Ammon's horn (tissue), 1 donor: ENCODE results near the gene SLC23A1.
"Not testable (repeated sequence)": the region's sequence is repeated elsewhere in the genome, so short reads cannot be mapped to it uniquely, and the experiment has no call there.

Experiments used
- DNase-seq: peaks from one replicate; pipeline ENCODE4 v3.0.0-alpha.2; 2016; ENCODE audit warnings: low spot score

SLC23A1 gene

GRCh38 chr5:139369181-139369580 lies 13.9 kb downstream of the SLC23A1 start:
- DNase-seq = no peak

GRCh38 chr5:139368613-139369012 lies 14.5 kb downstream of the SLC23A1 start:
- DNase-seq = no peak

GRCh38 chr5:139364466-139364865 lies 18.6 kb downstream of the SLC23A1 start:
- DNase-seq = no peak

GRCh38 chr5:139363937-139364336 lies 19.2 kb downstream of the SLC23A1 start:
- DNase-seq = no peak

- DNase-seq = no peak
Observed at GRCh38 chr5:139361835-139362429, 21.2 kb downstream of the SLC23A1 start.

GRCh38 chr5:139360384-139360783 lies 22.7 kb downstream of the SLC23A1 start:
- no peak for DNase-seq

- no peak for DNase-seq
Observed at GRCh38 chr5:139358064-139358463, 25.0 kb downstream of the SLC23A1 start.

- DNase-seq = not testable (repeated sequence)
Observed at GRCh38 chr5:139355900-139356299, 27.2 kb downstream of the SLC23A1 start.

- DNase-seq = no peak
Observed at GRCh38 chr5:139354186-139354585, 28.9 kb downstream of the SLC23A1 start.

- not testable (repeated sequence) for DNase-seq
Observed at GRCh38 chr5:139347863-139348262, 35.2 kb downstream of the SLC23A1 start.

- DNase-seq = not testable (repeated sequence)
Observed at GRCh38 chr5:139345442-139345841, 37.7 kb downstream of the SLC23A1 start.

- no peak for DNase-seq
Observed at GRCh38 chr5:139344177-139344576, 38.9 kb downstream of the SLC23A1 start.

GRCh38 chr5:139343476-139343875 lies 39.6 kb downstream of the SLC23A1 start:
- no peak for DNase-seq

- DNase-seq = no peak
Observed at GRCh38 chr5:139342423-139342723, 40.7 kb downstream of the SLC23A1 start.

GRCh38 chr5:139341689-139342422 lies 41.2 kb downstream of the SLC23A1 start, which contains the start of gene PAIP2:
Gene PAIP2, plus strand, starts transcription at chr5:139341854. Its CDS starts 21,931 bp downstream, at chr5:139363785.
- peak; percentile 98 for DNase-seq

- no peak for DNase-seq
Observed at GRCh38 chr5:139341187-139341688, 41.9 kb downstream of the SLC23A1 start.

- no peak for DNase-seq
Observed at GRCh38 chr5:139340051-139340450, 43.0 kb downstream of the SLC23A1 start.

GRCh38 chr5:139335811-139336210 lies 47.3 kb downstream of the SLC23A1 start:
- no peak for DNase-seq
